ENCODE data around the gene CLDN8.

CLDN8 gene

DNA sequence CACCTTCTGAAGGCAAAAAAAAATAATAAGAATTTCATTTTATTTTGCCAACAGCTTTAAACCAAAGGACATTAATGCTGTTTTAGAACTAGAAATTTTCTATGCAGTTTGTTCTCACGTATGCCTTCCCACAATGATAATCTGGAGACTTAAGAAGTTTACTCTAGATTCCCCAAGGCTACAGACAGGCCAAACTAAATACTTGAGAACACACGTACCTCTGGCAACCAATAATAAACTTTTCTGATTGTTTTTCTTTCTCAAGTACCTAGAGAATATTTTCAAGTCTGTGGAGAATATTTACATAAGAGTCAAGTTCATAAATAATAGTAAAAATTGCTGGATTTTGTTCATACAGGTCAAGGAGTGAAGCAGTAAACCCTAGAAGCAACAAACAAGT is 15.9 kb downstream of the CLDN8 start:
- no peak for DNase-seq

GRCh38 chr21:30194701-30195299 is 21.1 kb downstream of the CLDN8 start:
- no peak for DNase-seq

GRCh38 chr21:30193201-30193600 is 22.7 kb downstream of the CLDN8 start:
- no peak for DNase-seq

DNA sequence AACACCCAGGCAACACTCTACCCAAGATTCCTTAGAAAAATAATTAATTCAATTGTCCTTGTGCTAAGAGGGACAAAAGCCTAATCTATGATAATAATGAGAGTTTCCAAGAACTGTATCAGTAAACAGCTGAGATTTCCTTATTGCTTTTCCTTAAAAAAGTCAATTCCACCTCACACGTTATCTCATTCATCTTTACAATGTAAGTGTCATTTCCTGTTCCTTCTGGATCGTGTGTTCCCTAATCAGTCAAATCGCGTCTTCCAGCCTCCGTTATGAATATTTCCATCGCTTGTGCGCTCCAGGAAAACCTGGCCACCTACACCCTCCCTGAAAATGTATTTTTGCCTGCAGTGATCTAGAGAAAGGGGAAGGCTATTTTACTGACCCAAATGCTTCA is 25.3 kb downstream of the CLDN8 start:
- no peak for DNase-seq

- no peak for DNase-seq
Measured at GRCh38 chr21:30189773-30190172, 26.1 kb downstream of the CLDN8 start.

DNA sequence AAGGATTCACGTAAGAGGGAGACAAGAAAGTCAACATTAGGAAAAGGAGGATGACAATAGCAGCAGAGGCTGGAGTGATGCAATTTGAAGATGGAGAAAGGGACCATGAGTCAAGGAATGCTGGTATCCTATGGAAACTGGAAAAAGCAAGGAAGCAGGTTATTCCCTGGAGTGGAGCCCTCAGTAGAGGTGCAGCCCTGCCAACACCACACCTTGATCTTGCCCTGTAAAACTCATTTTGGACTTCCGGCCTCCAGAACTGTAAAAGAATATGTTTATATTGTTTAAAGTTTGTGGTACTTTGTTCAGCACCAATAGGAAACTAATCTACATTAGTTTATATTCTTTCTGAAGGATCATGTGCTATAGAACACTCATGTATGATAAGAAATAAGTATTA is 29.7 kb downstream of the CLDN8 start:
- no peak for DNase-seq

DNA sequence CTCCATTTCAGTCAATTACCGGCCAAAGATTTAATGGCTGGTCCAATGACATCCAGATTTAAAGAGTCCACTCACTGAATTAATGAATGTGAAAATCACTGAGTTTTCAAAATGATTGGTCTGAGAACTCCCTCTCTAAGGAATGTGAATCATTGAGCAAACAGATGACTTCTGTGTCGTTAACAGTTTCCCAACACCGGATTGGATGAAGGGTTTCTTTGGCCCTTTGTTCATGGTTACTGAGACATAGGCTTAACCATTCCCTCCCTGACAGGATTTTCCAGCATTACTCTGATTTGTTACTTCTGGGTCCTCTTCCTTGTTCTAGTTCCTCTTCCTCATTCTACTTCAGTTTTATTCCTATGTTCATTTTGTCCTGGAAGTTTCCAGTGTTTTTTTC is 47.8 kb downstream of the CLDN8 start:
- no peak for DNase-seq

- no peak for DNase-seq
Measured at GRCh38 chr21:30166705-30167104, 49.2 kb downstream of the CLDN8 start, which contains the start of gene CLDN17. CLDN17 (minus strand) TSS chr21:30166805; CDS start chr21:30166617, 188 bp downstream.

- DNase-seq = no peak
Measured at GRCh38 chr21:30166171-30166570, 49.7 kb downstream of the CLDN8 start.

GRCh38 chr21:30164796-30165195 is 51.1 kb downstream of the CLDN8 start:
- DNase-seq = no peak
